HG03520 (cell line): ENCODE measurements around the gene ZBTB44.
A peak's percentile ranks its signal among the peaks of the same experiment; 100 is the strongest.
"Not testable (repeated sequence)": the region's sequence is repeated elsewhere in the genome, so short reads cannot be mapped to it uniquely, and the experiment has no call there.

Source experiments
- ATAC-seq: cut with Tn5 transposase; IDR thresholded peaks from one replicate; pipeline ENCODE4 v1.9.1; 2021; ENCODE audit warnings: mild to moderate bottlenecking, moderate library complexity; ENCODE audit not compliant: unreplicated experiment

Gene ZBTB44, protein sequence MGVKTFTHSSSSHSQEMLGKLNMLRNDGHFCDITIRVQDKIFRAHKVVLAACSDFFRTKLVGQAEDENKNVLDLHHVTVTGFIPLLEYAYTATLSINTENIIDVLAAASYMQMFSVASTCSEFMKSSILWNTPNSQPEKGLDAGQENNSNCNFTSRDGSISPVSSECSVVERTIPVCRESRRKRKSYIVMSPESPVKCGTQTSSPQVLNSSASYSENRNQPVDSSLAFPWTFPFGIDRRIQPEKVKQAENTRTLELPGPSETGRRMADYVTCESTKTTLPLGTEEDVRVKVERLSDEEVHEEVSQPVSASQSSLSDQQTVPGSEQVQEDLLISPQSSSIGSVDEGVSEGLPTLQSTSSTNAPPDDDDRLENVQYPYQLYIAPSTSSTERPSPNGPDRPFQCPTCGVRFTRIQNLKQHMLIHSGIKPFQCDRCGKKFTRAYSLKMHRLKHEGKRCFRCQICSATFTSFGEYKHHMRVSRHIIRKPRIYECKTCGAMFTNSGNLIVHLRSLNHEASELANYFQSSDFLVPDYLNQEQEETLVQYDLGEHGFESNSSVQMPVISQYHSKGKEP

DNA sequence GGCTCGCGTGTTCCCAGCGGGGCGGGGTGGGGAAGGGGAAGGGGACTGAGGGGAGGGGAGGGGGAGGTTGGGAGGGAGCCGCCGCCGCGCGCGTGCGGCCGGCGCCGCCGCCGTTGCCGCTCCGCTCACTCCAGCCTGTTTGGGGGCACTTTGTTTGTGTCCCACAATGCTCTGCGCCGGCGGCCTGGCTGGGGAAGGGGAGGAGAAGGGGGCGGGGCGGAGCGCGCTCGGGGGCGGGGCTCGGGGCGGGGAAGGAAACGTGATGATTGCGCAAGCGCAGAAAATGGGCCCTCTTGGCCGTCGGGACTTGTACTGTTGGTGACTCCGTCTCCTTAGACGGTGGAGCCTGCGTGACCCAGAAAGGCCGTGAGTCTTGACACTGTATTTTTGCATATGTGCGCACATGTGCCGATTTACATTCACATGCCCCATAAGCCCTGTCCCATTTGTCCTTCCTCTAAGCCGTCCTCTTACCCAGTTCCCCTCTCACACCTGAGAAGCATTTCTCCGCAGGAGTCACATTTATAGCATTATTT lies at the start of gene ZBTB44:
Gene ZBTB44, minus strand, starts transcription at position 168 of the 536 bp plus-strand sequence. CDS start 53,044 bp downstream, outside the sequence.
- ATAC-seq = peak; percentile 50

DNA sequence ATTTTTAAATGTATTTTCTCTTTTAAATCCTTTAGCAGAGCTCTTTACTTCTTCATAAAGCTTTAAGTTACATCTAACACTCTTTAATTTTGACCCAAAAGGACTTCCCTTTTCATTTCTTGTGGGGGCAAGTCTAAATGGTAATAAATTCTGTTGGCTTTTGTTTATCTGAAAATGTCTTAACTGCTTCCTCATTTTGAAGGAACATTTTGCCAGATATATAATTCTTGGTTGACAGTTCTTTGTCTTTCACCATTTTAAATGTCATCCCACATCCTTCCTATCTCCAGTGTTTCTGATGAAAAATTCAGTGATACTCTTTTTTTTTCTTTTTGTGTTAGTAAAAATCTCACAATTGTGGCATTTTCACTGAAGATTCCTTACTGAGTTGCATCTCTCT lies 44.7 kb upstream of the ZBTB44 start:
- no peak for ATAC-seq

DNA sequence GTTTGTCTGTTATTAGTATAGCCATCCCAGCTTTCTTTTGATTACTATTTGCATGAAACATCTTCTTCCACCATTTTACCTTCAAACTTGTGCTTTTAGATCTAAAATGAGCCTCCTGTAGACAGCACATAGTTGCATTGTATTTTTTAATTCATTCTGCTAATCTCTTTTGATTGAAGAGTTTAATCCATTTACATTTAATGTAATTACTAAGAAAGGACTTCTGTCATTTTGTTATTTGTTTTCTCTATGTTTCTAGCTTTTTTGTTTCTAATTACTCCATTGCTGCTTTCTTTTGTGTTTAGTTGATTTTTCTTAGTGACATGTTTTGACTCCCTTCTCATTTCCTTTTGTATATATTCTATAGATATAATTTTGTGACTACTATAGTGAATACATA lies 43.7 kb upstream of the ZBTB44 start:
- ATAC-seq = no peak

- ATAC-seq = no peak
These were observed 32.5 kb upstream of the ZBTB44 start for GRCh38 chr11:130347261-130347660.

GRCh38 chr11:130344841-130345240 lies 30.1 kb upstream of the ZBTB44 start:
- no peak for ATAC-seq

DNA sequence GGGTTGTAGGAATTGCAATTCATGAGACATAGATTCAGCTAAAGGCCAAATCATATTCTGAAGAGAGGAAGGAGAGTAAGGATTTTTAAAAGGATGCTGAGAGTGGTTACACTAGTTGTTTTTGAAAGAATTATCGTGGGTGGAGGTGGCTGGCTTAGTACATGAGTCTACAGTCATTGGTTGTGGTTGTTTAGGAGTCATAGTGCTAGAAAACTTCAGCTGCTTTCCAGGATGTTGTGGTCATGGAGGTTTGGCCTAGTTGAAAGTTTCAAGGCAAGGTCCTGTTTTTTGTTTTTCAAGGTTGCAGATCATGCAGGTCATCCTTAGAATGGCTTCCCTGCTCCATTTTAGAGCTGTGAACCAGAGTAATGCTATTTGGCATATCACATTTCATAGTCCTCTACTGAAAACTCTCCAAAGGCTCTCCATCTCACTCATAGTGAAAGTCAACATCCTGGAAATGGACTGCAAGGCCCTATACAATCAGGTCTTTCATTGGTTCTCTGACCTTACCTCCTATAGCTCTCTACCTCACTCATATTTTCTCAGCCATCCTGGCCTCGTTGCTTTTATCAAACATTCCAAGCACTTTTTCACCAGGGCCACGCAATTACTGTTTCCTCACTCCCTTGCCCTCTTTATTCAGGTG lies 26.1 kb upstream of the ZBTB44 start:
- ATAC-seq = no peak

GRCh38 chr11:130338667-130339066 lies 23.9 kb upstream of the ZBTB44 start:
- ATAC-seq = no peak

DNA sequence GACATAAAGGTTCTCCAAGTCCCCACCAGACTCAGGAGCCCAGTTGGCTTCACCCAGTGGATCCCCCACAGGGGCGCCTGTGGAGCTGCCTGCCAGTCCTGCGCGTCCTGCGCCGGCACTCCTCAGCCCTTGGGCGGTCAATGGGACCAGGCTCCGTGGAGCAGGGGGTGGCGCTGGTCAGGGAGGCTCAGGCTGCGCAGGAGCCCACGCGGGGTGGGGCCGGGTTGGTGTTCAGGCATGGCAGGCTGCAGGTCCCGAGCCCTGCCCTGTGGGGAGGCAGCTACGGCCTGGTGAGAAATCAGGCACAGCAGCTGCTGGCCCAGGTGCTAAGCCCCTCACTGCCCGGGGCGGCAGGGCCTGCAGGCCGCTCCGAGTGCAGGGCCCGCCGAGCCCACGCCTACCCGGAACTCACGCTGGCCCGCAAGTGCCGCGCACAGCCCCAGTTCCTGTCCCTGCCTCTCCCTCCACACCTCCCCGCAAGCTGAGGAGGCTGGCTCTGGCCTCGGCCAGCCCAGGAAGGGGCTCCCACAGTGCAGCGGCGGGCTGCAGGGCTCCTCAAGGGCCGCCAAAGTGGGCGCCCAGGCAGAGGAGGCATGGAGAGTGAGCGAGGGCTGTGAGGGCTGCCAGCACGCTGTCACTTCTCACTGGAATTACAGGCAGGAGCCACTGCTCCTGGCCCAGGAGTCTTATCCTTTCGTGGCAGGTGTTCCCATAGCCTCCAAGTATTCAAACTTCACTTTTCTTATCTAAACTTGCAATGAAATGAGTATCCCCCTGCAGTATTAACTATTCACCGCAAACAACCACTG lies 22.8 kb upstream of the ZBTB44 start:
- ATAC-seq = no peak

- not testable (repeated sequence) for ATAC-seq
These were observed 16.7 kb upstream of the ZBTB44 start for GRCh38 chr11:130331397-130331796.

DNA sequence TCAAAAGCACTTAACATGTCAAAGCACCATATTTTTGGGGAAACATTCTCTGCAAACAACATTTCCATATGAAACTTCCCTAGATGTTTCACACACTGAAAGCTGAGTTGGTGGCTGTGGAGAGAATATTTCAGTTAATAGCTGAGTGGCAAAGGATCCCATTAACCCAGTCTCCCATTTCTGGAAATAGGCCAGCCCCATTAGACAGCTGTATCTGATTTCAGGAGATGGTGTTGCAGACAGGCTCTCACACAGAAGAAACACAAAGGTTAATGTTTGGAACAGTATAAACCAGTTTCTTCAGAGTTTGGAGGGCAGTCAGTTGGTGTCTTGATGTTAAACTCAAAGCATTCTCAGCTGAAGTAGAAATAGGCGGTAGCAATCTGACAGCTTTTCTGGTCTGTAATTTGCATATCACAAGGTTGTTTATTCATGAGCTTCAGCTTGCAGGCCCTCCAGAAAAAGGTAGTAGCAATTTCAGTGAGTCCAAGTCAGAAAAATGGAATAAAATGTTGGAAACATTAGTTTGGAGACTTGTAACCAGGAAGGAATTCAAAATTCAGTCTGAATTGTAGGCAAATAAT lies 15.5 kb upstream of the ZBTB44 start:
- no peak for ATAC-seq

DNA sequence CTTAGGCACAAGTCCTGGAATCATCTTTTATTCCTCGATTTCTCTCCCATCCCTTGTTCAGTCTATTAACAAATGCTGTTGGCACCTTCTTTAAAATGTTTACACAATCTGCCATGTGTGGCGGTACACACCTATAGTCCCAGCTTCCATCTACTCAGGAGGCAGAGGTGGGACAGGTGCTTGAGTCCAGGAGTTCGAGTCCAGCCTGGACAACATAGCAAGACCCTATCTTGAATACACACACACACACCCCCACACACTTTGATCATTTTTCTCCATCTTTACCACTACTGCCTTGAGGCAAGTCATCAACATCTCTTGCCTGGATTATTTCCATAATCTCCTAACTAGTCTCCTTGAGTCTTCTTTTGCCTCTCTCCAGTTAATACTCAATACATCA lies 13.7 kb upstream of the ZBTB44 start:
- no peak for ATAC-seq

GRCh38 chr11:130327716-130328115 lies 13.0 kb upstream of the ZBTB44 start:
- no peak for ATAC-seq

DNA sequence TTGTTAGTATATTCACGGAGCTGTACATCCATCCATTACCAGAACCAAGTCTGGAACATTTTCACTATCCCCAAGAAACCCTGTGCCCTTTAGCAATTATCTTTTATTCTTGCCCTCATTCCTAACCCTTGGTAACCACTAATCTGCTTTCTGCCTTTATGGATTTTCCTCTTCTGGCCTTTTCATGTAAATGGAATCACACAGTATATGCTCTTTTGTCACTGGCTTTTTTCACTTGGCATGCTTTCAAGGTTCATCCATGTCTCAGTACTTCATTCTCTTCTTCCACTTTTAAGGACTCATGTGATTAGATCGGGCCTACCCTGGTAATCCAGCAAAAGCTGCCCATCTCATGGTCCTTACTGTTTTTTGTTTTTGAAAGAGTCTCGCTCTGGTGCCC lies 11.0 kb upstream of the ZBTB44 start:
- ATAC-seq = no peak

DNA sequence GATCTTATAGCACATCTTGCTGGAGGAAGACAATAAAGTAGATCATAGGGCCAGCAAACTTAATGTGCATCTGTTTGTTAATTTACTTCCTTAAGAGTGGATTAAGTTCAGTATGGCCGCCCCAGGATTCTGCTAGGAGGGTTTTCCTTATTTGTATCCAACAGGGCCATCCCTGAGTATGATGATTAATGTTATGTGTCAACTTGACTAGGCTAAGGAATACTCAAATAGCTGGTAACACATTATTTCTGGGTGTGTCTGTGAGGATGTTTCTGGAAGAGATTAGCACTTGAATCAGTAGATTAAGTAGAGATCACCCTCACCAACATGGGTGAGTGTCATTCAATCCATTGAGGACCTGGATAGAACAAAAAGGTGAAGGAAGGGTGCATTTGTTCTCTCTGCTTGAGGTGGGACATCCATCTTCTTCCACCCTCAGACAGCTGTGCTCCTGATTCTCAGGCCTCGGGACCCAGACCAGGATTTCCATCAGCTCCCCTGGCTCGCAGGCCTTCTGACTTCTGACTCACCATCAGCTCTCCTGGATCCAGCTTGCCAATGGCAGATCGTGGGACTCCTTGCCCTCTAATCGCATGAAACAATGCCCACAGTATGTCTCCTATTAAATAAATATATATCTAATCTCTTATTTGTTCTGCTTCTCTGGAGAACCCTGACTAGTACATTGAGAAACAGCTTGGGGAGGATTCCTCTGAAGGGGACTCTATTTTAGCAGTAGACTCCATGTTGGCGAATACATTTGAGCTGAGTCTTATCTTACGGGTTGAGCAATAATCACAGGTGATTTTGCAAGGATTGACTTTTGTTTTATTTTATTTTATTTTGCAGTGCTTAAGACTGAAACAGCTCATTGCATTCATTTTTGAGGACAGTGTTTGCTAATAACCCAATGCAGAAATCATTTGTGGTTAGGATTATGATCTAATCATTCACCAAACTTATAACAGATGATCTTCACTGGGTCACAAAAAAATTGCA lies 9.0 kb upstream of the ZBTB44 start:
- no peak for ATAC-seq

- no peak for ATAC-seq
These were observed 7.4 kb upstream of the ZBTB44 start for GRCh38 chr11:130322126-130322525.

GRCh38 chr11:130318031-130318673 lies 3.4 kb upstream of the ZBTB44 start:
- no peak for ATAC-seq

DNA sequence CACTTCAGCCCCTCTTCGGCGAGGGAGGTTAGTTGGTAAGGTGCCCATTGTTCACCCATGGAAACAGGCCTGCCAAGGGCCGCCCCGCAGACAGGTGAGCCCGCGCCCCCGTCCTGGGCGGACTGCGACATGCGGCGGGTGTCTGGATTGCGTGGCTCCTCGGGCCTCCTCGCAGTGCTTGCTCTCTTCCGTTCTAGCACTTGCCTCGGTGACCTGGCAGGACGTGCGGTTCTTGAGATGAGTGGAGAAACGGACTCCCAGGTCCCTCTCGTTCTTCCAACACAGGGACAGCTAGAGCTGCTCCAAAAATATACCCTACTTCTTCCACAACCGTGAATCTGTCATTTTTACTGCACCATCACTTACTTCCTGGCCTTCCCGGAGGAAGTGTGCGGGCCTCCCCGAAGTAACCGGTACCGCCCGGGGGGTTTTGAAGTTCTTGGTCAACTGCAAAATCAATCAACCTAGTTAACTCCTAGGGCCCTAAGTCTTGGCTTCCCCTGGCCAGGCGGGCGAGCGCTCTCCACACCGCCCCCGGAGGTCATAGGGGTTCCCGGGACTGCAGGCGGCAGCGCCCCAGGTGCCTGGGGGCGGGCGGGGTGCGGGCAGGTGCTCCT lies 745 bp upstream of the ZBTB44 start:
- peak; percentile 35 for ATAC-seq

DNA sequence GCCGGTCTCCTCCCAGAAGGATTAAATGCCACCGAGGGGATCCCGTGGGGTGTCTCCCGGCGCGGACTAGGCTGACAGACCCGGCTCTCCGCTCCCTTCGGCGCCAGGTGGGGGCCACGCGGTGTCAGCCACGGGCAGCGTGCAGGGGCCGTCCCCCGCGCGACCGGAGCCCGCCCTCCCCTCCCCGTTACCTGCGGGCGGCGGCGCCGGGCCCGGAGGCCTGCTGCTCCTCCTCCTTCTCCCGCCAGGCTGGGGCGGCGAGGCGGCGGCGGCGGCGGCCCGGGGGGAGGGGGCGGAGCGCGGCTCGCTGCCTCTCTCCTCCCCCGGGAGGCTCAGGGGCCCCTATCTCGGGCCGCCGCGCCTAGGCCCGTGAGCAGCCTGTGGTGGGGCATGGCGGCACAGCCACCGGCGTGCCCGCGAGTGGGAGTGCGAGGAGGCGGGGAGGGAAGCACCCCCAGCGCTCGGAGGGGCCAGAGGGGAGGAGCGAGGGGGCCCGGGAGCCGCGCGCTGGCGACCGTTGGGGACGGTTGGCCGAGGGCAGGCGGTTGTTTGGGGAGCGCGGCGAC lies 450 bp downstream of the ZBTB44 start:
- peak; percentile 42 for ATAC-seq
